ENCODE measurements around the gene EFCAB11. TPM values are rescaled to one million over a fixed set of nuclear protein-coding genes. Genes with fewer than 3 reads are reported as not detected.

EFCAB11 gene
- total RNA-seq, 2 experiments from 2014 or later, result 7.0 to 9.5 TPM

- intact Hi-C loops (cut with micrococcal nuclease), result no loop called here
- H3K36me3 Mint-ChIP-seq (ENCODE audit: low read depth), result no peaks in the 10 kb centered on the region
- DNase-seq, result no peak
- no peaks in the 10 kb centered on the region for H3K4me1 Mint-ChIP-seq (ENCODE audit: low read depth)
- H3K9me3 Mint-ChIP-seq, result no peaks in the 10 kb centered on the region
- CTCF ChIA-PET, result interaction anchor here (0.6 to 1.6 kb wide), 4 partner anchors 8 to 882 kb away, joined by 3 to 6 read pairs (median 4); no protein-coding TSS in a partner anchor
- H3K27me3 Mint-ChIP-seq (ENCODE audit: low read depth), result no peaks in the 10 kb centered on the region
- H3K27ac Mint-ChIP-seq, result no peak overlapping the region
- no peak overlapping the region for H3K4me3 Mint-ChIP-seq
Measured at GRCh38 chr14:89922031-89922907, 32.3 kb downstream of the EFCAB11 start.

GRCh38 chr14:89921346-89921745 lies 33.2 kb downstream of the EFCAB11 start:
- no peak for DNase-seq
- intact Hi-C loops (cut with micrococcal nuclease), result no loop called here
- H3K9me3 Mint-ChIP-seq, result no peaks in the 10 kb centered on the region
- no peak overlapping the region for H3K4me3 Mint-ChIP-seq
- H3K27ac Mint-ChIP-seq, result no peak overlapping the region
- H3K4me1 Mint-ChIP-seq (ENCODE audit: low read depth), result no peaks in the 10 kb centered on the region
- no peaks in the 10 kb centered on the region for H3K36me3 Mint-ChIP-seq (ENCODE audit: low read depth)
- no peaks in the 10 kb centered on the region for H3K27me3 Mint-ChIP-seq (ENCODE audit: low read depth)
- CTCF ChIA-PET, result interaction anchor here (0.8 to 1.0 kb wide), 2 partner anchors 18 to 894 kb away, joined by 3 read pairs; no protein-coding TSS in a partner anchor

GRCh38 chr14:89920056-89920455 lies 34.5 kb downstream of the EFCAB11 start:
- Mint-ChIP-seq H3K9me3 (no peaks in the 10 kb centered on the region), H3K36me3 (ENCODE audit: low read depth) (no peaks in the 10 kb centered on the region), H3K27me3 (ENCODE audit: low read depth) (peaks cover 1% of the 10 kb centered on the region), H3K27ac (no peak overlapping the region), H3K4me3 (no peak overlapping the region), H3K4me1 (ENCODE audit: low read depth) (no peaks in the 10 kb centered on the region)
- no peak for DNase-seq
- CTCF ChIA-PET, result interaction anchor here (1.0 kb wide), 1 partner anchor 879 kb away, joined by 3 read pairs; no protein-coding TSS in a partner anchor
- intact Hi-C loops (cut with micrococcal nuclease), result no loop called here

- H3K27ac Mint-ChIP-seq, result no peak overlapping the region
- CTCF ChIA-PET, result no interaction called here
- H3K27me3 Mint-ChIP-seq (ENCODE audit: low read depth), result peaks cover 3% of the 10 kb centered on the region
- H3K9me3 Mint-ChIP-seq, result no peaks in the 10 kb centered on the region
- no peak overlapping the region for H3K4me3 Mint-ChIP-seq
- DNase-seq, result no peak
- intact Hi-C loops (cut with micrococcal nuclease), result loop anchor here (5.0 to 10.0 kb wide), 3 partner anchors 146 to 1251 kb away; no protein-coding TSS in a partner anchor
- no peaks in the 10 kb centered on the region for H3K36me3 Mint-ChIP-seq (ENCODE audit: low read depth)
- H3K4me1 Mint-ChIP-seq (ENCODE audit: low read depth), result no peaks in the 10 kb centered on the region
Measured at GRCh38 chr14:89918721-89919120, 35.8 kb downstream of the EFCAB11 start.

GRCh38 chr14:89915114-89915878 lies 39.2 kb downstream of the EFCAB11 start:
- no peaks in the 10 kb centered on the region for H3K36me3 Mint-ChIP-seq (ENCODE audit: low read depth)
- CTCF ChIA-PET, result interaction anchor here (0.9 to 1.0 kb wide), 2 partner anchors 18 to 875 kb away, joined by 3 to 4 read pairs; no protein-coding TSS in a partner anchor
- peak; percentile 79 for DNase-seq
- intact Hi-C loops (cut with micrococcal nuclease), result loop anchor here (1.0 to 10.0 kb wide), 7 partner anchors 143 to 1248 kb away; no protein-coding TSS in a partner anchor
- H3K9me3 Mint-ChIP-seq, result no peaks in the 10 kb centered on the region
- H3K4me1 Mint-ChIP-seq (ENCODE audit: low read depth), result no peaks in the 10 kb centered on the region
- no peak overlapping the region for H3K27ac Mint-ChIP-seq
- H3K4me3 Mint-ChIP-seq, result no peak overlapping the region
- H3K27me3 Mint-ChIP-seq (ENCODE audit: low read depth), result peaks cover 3% of the 10 kb centered on the region

- no peak overlapping the region for H3K4me3 Mint-ChIP-seq
- H3K36me3 Mint-ChIP-seq (ENCODE audit: low read depth), result no peaks in the 10 kb centered on the region
- no peaks in the 10 kb centered on the region for H3K9me3 Mint-ChIP-seq
- intact Hi-C loops (cut with micrococcal nuclease), result loop anchor here (10.0 kb wide), 1 partner anchor 598 kb away; no protein-coding TSS in a partner anchor
- peaks cover 3% of the 10 kb centered on the region for H3K27me3 Mint-ChIP-seq (ENCODE audit: low read depth)
- no peak overlapping the region for H3K27ac Mint-ChIP-seq
- DNase-seq, result no peak
- H3K4me1 Mint-ChIP-seq (ENCODE audit: low read depth), result no peaks in the 10 kb centered on the region
- CTCF ChIA-PET, result interaction anchor here (0.7 to 1.1 kb wide), 5 partner anchors 18 to 872 kb away, joined by 3 to 6 read pairs (median 3); no protein-coding TSS in a partner anchor
Measured at GRCh38 chr14:89912667-89913211, 41.8 kb downstream of the EFCAB11 start.

GRCh38 chr14:89912221-89912620 lies 42.3 kb downstream of the EFCAB11 start:
- intact Hi-C loops (cut with micrococcal nuclease), result loop anchor here (10.0 kb wide), 1 partner anchor 597 kb away; no protein-coding TSS in a partner anchor
- Mint-ChIP-seq H3K4me1 (ENCODE audit: low read depth) (no peaks in the 10 kb centered on the region), H3K36me3 (ENCODE audit: low read depth) (no peaks in the 10 kb centered on the region), H3K4me3 (no peak overlapping the region), H3K27ac (no peak overlapping the region), H3K27me3 (ENCODE audit: low read depth) (peaks cover 3% of the 10 kb centered on the region), H3K9me3 (no peaks in the 10 kb centered on the region)
- CTCF ChIA-PET, result interaction anchor here (0.7 kb wide), 2 partner anchors 18 to 872 kb away, joined by 3 to 6 read pairs; no protein-coding TSS in a partner anchor
- DNase-seq, result no peak

- Mint-ChIP-seq H3K9me3 (no peaks in the 10 kb centered on the region), H3K27me3 (ENCODE audit: low read depth) (peaks cover 4% of the 10 kb centered on the region), H3K4me3 (no peak overlapping the region), H3K4me1 (ENCODE audit: low read depth) (no peaks in the 10 kb centered on the region), H3K27ac (no peak overlapping the region), H3K36me3 (ENCODE audit: low read depth) (no peaks in the 10 kb centered on the region)
- intact Hi-C loops (cut with micrococcal nuclease), result loop anchor here (10.0 kb wide), 1 partner anchor 596 kb away; no protein-coding TSS in a partner anchor
- no peak for DNase-seq
- CTCF ChIA-PET, result interaction anchor here (1.2 to 1.3 kb wide), 3 partner anchors 28 to 884 kb away, joined by 3 to 5 read pairs (median 4); no protein-coding TSS in a partner anchor
Measured at GRCh38 chr14:89911010-89911919, 43.3 kb downstream of the EFCAB11 start.

- Mint-ChIP-seq H3K9me3 (no peaks in the 10 kb centered on the region), H3K4me3 (no peak overlapping the region), H3K27ac (no peak overlapping the region), H3K4me1 (ENCODE audit: low read depth) (peaks cover 1% of the 10 kb centered on the region), H3K27me3 (ENCODE audit: low read depth) (peaks cover 5% of the 10 kb centered on the region), H3K36me3 (ENCODE audit: low read depth) (no peaks in the 10 kb centered on the region)
- CTCF ChIA-PET, result interaction anchor here (1.2 to 1.3 kb wide), 3 partner anchors 28 to 883 kb away, joined by 3 to 5 read pairs (median 4); no protein-coding TSS in a partner anchor
- DNase-seq, result no peak
- intact Hi-C loops (cut with micrococcal nuclease), result loop anchor here (10.0 kb wide), 1 partner anchor 596 kb away; no protein-coding TSS in a partner anchor
Measured at GRCh38 chr14:89910691-89911009, 43.9 kb downstream of the EFCAB11 start.

- DNase-seq, result no peak
- Mint-ChIP-seq H3K36me3 (ENCODE audit: low read depth) (no peaks in the 10 kb centered on the region), H3K27me3 (ENCODE audit: low read depth) (peaks cover 4% of the 10 kb centered on the region), H3K27ac (no peak overlapping the region), H3K4me3 (no peak overlapping the region), H3K4me1 (ENCODE audit: low read depth) (peaks cover 5% of the 10 kb centered on the region), H3K9me3 (no peaks in the 10 kb centered on the region)
- CTCF ChIA-PET, result interaction anchor here (0.6 to 1.0 kb wide), 2 partner anchors 768 to 883 kb away, joined by 3 to 4 read pairs; no protein-coding TSS in a partner anchor
- intact Hi-C loops (cut with micrococcal nuclease), result no loop called here
Measured at GRCh38 chr14:89909586-89909985, 44.9 kb downstream of the EFCAB11 start.

All from activated naive CD4-positive, alpha-beta T cell treated with anti-CD3 and anti-CD28 coated beads for 36 hours (primary cell).